ENCODE results near the gene PKIG.

PKIG gene

GRCh38 chr20:44584162-44584561 lies 1.8 kb downstream of the PKIG start:
- Histone ChIP-seq H3K27me3 (ENCODE audit: insufficient read depth, low read length, poor library complexity) (peaks cover 4% of the 10 kb centered on the region), H3K79me2 (ENCODE audit: insufficient read depth, low read length) (no peaks in the 10 kb centered on the region), H3K27ac (ENCODE audit: low read length) (no peak overlapping the region), H3K4me3 (ENCODE audit: low read depth in 1 of 2, low read length in 2 of 2) (no peak overlapping the region), H3K36me3 (ENCODE audit: insufficient read depth, low read length) (no peaks in the 10 kb centered on the region), H3K9me3 (ENCODE audit: insufficient read depth, low read length, severe bottlenecking) (no peaks in the 10 kb centered on the region), H3K9ac (ENCODE audit: low read depth, low read length) (no peak overlapping the region), H3K4me1 (ENCODE audit: insufficient read depth, low read length) (no peaks in the 10 kb centered on the region), H2AFZ (ENCODE audit: low read depth, low read length) (no peak overlapping the region), H4K20me1 (ENCODE audit: insufficient read depth, low read length) (no peaks in the 10 kb centered on the region), H3K4me2 (ENCODE audit: insufficient read depth, low read length) (no peak overlapping the region)
- TF ChIP-seq, protein P1, sequence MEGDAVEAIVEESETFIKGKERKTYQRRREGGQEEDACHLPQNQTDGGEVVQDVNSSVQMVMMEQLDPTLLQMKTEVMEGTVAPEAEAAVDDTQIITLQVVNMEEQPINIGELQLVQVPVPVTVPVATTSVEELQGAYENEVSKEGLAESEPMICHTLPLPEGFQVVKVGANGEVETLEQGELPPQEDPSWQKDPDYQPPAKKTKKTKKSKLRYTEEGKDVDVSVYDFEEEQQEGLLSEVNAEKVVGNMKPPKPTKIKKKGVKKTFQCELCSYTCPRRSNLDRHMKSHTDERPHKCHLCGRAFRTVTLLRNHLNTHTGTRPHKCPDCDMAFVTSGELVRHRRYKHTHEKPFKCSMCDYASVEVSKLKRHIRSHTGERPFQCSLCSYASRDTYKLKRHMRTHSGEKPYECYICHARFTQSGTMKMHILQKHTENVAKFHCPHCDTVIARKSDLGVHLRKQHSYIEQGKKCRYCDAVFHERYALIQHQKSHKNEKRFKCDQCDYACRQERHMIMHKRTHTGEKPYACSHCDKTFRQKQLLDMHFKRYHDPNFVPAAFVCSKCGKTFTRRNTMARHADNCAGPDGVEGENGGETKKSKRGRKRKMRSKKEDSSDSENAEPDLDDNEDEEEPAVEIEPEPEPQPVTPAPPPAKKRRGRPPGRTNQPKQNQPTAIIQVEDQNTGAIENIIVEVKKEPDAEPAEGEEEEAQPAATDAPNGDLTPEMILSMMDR (IDR thresholded peaks at IDR 0.05; ENCODE audit: borderline replicate concordance, extremely low read depth, low read length, poor library complexity, severe bottlenecking), result no peak
- TF ChIP-seq EZH2 (IDR thresholded peaks at IDR 0.05; ENCODE audit: borderline replicate concordance, low read depth, low read length, severe bottlenecking), result no peak
- no peak for ATAC-seq (ENCODE audit: insufficient read depth, low read depth)
- no peak for DNase-seq

GRCh38 chr20:44585057-44585963 lies 2.9 kb downstream of the PKIG start:
- no peak for TF ChIP-seq EZH2 (IDR thresholded peaks at IDR 0.05; ENCODE audit: borderline replicate concordance, low read depth, low read length, severe bottlenecking)
- TF ChIP-seq, protein P1 (IDR thresholded peaks at IDR 0.05; ENCODE audit: borderline replicate concordance, extremely low read depth, low read length, poor library complexity, severe bottlenecking), result no peak
- Histone ChIP-seq H3K4me3 (ENCODE audit: low read depth in 1 of 2, low read length in 2 of 2) (no peak overlapping the region), H3K4me1 (ENCODE audit: insufficient read depth, low read length) (no peaks in the 10 kb centered on the region), H3K36me3 (ENCODE audit: insufficient read depth, low read length) (no peaks in the 10 kb centered on the region), H3K79me2 (ENCODE audit: insufficient read depth, low read length) (no peaks in the 10 kb centered on the region), H4K20me1 (ENCODE audit: insufficient read depth, low read length) (no peaks in the 10 kb centered on the region), H2AFZ (ENCODE audit: low read depth, low read length) (no peak overlapping the region), H3K27ac (ENCODE audit: low read length) (no peak overlapping the region), H3K27me3 (ENCODE audit: insufficient read depth, low read length, poor library complexity) (peaks cover 6% of the 10 kb centered on the region), H3K4me2 (ENCODE audit: insufficient read depth, low read length) (no peak overlapping the region), H3K9ac (ENCODE audit: low read depth, low read length) (no peak overlapping the region), H3K9me3 (ENCODE audit: insufficient read depth, low read length, severe bottlenecking) (no peaks in the 10 kb centered on the region)
- ATAC-seq (ENCODE audit: insufficient read depth, low read depth) (no peak), DNase-seq (no peak)

GRCh38 chr20:44586289-44586911 lies 4.0 kb downstream of the PKIG start:
- TF ChIP-seq, protein P1 (IDR thresholded peaks at IDR 0.05; ENCODE audit: borderline replicate concordance, extremely low read depth, low read length, poor library complexity, severe bottlenecking), result no peak
- no peak for TF ChIP-seq EZH2 (IDR thresholded peaks at IDR 0.05; ENCODE audit: borderline replicate concordance, low read depth, low read length, severe bottlenecking)
- H2AFZ ChIP-seq (ENCODE audit: low read depth, low read length), result no peak overlapping the region; the same call in 1 of the 2 replicates
- no peak overlapping the region for H3K27ac ChIP-seq (ENCODE audit: low read length)
- no peak overlapping the region for H3K4me3 ChIP-seq (ENCODE audit: low read depth in 1 of 2, low read length in 2 of 2)
- no peaks in the 10 kb centered on the region for H3K9me3 ChIP-seq (ENCODE audit: insufficient read depth, low read length, severe bottlenecking)
- ATAC-seq (ENCODE audit: insufficient read depth, low read depth) (peak; percentile 42; the same call in 2 of the 3 replicates), DNase-seq (no peak)
- H3K9ac ChIP-seq (ENCODE audit: low read depth, low read length), result no peak overlapping the region
- H3K36me3 ChIP-seq (ENCODE audit: insufficient read depth, low read length), result no peaks in the 10 kb centered on the region
- H3K4me1 ChIP-seq (ENCODE audit: insufficient read depth, low read length), result no peaks in the 10 kb centered on the region
- H3K4me2 ChIP-seq (ENCODE audit: insufficient read depth, low read length), result no peak overlapping the region
- no peaks in the 10 kb centered on the region for H4K20me1 ChIP-seq (ENCODE audit: insufficient read depth, low read length)
- H3K79me2 ChIP-seq (ENCODE audit: insufficient read depth, low read length), result no peaks in the 10 kb centered on the region
- H3K27me3 ChIP-seq (ENCODE audit: insufficient read depth, low read length, poor library complexity), result peaks cover 6% of the 10 kb centered on the region
